ENCODE results near the gene CCDC24. TPM values are rescaled to one million over a fixed set of nuclear protein-coding genes. Genes with fewer than 3 reads are reported as not detected.
A peak's percentile ranks its signal among the peaks of the same experiment; 100 is the strongest.

CCDC24 gene
- total and polyA plus RNA-seq, 2 of the 13 experiments (the other 11 are each of a cell fraction or from before 2014, with no cell fraction given) = 1.4 to 2.9 TPM

DNA sequence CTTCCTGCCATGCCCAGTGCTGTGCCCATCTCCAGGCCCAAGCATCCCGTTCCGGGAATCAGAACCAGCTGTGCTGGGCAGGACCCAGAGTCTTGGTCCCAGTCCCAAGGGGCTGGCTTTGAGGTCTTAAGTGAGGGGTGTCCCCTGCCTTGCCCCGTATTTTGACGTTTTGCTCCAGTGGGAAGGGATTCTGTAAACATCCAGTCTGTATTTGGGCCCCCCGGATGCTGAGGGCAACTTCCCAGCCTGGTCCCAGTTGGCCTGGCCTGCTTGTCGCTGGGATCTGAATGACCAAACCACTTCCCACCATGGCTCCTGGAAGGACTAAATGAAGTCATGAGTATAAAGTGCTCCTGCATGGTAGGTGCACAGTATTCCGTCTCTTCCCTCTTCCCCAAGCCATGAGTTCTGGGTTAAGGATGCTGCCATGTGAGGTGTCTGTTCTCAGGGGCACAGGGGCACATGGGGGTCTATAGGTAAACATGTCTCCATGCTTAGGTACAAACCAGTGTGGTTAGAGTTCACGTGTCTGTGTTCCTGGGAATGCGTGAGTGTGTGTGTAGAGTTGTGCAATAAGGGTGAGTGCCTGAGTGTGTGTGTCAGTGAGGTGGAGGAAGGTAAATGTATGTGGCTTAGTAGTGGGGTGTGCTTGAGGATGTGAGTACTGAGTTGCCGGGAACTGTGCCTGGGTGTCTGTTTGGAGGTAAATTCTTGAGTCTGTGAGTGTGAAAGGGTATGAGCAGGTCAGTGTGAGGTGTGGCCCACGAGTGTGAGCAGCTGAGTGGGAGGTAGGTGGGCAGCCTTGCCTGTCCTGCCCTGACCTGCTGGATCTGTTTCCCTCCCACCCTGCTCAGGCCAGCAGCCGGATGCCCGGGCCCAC, 10.9 kb upstream of the CCDC24 start (continued):
- TF ChIP-seq NR2F6 (IDR thresholded peaks at IDR 0.05) (no peak), NR2F6 (CRISPR knock-in tag; IDR thresholded peaks at IDR 0.05) (no peak), ZNF296 (CRISPR knock-in tag; conservative IDR thresholded peaks at IDR 0.05) (no peak), CENPX (CRISPR knock-in tag; IDR thresholded peaks at IDR 0.05) (no peak), NBN (conservative IDR thresholded peaks at IDR 0.05) (no peak), HNRNPLL (IDR thresholded peaks at IDR 0.05; ENCODE audit: low read depth, low read length, poor library complexity, severe bottlenecking) (no peak), FOXA1 (IDR thresholded peaks at IDR 0.05) (no peak), FOXA1 (CRISPR knock-in tag; IDR thresholded peaks at IDR 0.05) (0 out of 2 replicates have a peak, but pooled peaks have one; percentile 3), PHB2 (IDR thresholded peaks at IDR 0.05; ENCODE audit: partially characterized antibody) (no peak), SIX4 (CRISPR knock-in tag; IDR thresholded peaks at IDR 0.05) (no peak), HOXA9 (CRISPR knock-in tag; IDR thresholded peaks at IDR 0.05; ENCODE audit: borderline replicate concordance) (no peak), RFX3 (CRISPR knock-in tag; IDR thresholded peaks at IDR 0.05) (no peak), SRSF1 (optimal IDR thresholded peaks at IDR 0.05; ENCODE audit: low read depth, low read length) (no peak), ZNF101 (CRISPR knock-in tag; IDR thresholded peaks at IDR 0.05; ENCODE audit: borderline replicate concordance, low read depth) (no peak), MEIS1 (CRISPR knock-in tag; IDR thresholded peaks at IDR 0.05; ENCODE audit: borderline replicate concordance) (no peak), MAFK (conservative IDR thresholded peaks at IDR 0.05 in 1 of 2, IDR thresholded peaks at IDR 0.05 in 1 of 2; ENCODE audit: low read length in 2 of 2) (no peak), ZNF232 (CRISPR knock-in tag; IDR thresholded peaks at IDR 0.05; ENCODE audit: borderline replicate concordance) (no peak)
- TF ChIP-seq, protein P1, sequence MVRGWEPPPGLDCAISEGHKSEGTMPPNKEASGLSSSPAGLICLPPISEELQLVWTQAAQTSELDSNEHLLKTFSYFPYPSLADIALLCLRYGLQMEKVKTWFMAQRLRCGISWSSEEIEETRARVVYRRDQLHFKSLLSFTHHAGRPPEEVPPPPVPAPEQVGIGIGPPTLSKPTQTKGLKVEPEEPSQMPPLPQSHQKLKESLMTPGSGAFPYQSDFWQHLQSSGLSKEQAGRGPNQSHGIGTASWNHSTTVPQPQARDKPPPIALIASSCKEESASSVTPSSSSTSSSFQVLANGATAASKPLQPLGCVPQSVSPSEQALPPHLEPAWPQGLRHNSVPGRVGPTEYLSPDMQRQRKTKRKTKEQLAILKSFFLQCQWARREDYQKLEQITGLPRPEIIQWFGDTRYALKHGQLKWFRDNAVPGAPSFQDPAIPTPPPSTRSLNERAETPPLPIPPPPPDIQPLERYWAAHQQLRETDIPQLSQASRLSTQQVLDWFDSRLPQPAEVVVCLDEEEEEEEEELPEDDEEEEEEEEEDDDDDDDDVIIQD (CRISPR knock-in tag; IDR thresholded peaks at IDR 0.05; ENCODE audit: low read depth) = no peak
- TF ChIP-seq, protein P2, sequence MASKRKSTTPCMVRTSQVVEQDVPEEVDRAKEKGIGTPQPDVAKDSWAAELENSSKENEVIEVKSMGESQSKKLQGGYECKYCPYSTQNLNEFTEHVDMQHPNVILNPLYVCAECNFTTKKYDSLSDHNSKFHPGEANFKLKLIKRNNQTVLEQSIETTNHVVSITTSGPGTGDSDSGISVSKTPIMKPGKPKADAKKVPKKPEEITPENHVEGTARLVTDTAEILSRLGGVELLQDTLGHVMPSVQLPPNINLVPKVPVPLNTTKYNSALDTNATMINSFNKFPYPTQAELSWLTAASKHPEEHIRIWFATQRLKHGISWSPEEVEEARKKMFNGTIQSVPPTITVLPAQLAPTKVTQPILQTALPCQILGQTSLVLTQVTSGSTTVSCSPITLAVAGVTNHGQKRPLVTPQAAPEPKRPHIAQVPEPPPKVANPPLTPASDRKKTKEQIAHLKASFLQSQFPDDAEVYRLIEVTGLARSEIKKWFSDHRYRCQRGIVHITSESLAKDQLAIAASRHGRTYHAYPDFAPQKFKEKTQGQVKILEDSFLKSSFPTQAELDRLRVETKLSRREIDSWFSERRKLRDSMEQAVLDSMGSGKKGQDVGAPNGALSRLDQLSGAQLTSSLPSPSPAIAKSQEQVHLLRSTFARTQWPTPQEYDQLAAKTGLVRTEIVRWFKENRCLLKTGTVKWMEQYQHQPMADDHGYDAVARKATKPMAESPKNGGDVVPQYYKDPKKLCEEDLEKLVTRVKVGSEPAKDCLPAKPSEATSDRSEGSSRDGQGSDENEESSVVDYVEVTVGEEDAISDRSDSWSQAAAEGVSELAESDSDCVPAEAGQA (IDR thresholded peaks at IDR 0.05; ENCODE audit: low read depth) = no peak
- TF ChIP-seq, protein P2 (CRISPR knock-in tag; IDR thresholded peaks at IDR 0.05; ENCODE audit: borderline replicate concordance) = no peak
- TF ChIP-seq, protein P3, sequence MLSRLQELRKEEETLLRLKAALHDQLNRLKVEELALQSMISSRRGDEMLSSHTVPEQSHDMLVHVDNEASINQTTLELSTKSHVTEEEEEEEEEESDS (CRISPR knock-in tag; IDR thresholded peaks at IDR 0.05; ENCODE audit: borderline replicate concordance) = no peak
- TF ChIP-seq, protein P4, sequence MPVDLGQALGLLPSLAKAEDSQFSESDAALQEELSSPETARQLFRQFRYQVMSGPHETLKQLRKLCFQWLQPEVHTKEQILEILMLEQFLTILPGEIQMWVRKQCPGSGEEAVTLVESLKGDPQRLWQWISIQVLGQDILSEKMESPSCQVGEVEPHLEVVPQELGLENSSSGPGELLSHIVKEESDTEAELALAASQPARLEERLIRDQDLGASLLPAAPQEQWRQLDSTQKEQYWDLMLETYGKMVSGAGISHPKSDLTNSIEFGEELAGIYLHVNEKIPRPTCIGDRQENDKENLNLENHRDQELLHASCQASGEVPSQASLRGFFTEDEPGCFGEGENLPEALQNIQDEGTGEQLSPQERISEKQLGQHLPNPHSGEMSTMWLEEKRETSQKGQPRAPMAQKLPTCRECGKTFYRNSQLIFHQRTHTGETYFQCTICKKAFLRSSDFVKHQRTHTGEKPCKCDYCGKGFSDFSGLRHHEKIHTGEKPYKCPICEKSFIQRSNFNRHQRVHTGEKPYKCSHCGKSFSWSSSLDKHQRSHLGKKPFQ (CRISPR knock-in tag; IDR thresholded peaks at IDR 0.05; ENCODE audit: insufficient replicate concordance) = no peak

All from HepG2 (cell line).